GM12878 (cell line): Measurements from ENCODE around the gene POU6F2. TPM values are rescaled to one million over a fixed set of nuclear protein-coding genes. Genes with fewer than 3 reads are reported as not detected.

Experiments
- ATAC-seq: fragments of 200-7000 bp; cut with Tn5 transposase; 3 replicates; pipeline ENCODE4 v1.9.1; 2020; ENCODE audit warnings: mild to moderate bottlenecking, moderate library complexity
- BruUV-seq: library from RNA; stranded (reverse); fragments of 400-500 nt; replicated peaks from 2 replicates; lab custom pipeline; 2021; lab: Mats Ljungman, UMichigan
- CTCF ChIA-PET: fragments of 300-600 bp; sonication (Branson Sonifier 250); formaldehyde crosslinking; extraction: SDS; loops from one replicate; lab custom pipeline; 2021; ENCODE audit warnings: inconsistent platforms; lab: Yijun Ruan, JAX
- POLR2A ChIA-PET: fragments of 350-600 bp; formaldehyde crosslinking; extraction: SDS; loops from one replicate; lab custom pipeline; 2021; ENCODE audit warnings: inconsistent platforms; lab: Charles Lee
- RAD21 ChIA-PET: fragments of 300-600 bp; sonication (Branson Sonifier 250); formaldehyde crosslinking; loops from one replicate; lab custom pipeline; 2023; ENCODE audit warnings: antibody characterized with exemption; ENCODE audit not compliant: unreplicated experiment; lab: Charles Lee
- SMC1A ChIA-PET: fragments of 300-600 bp; sonication (Branson Sonifier 250); formaldehyde crosslinking; loops from one replicate; lab custom pipeline; 2023; ENCODE audit not compliant: unreplicated experiment, uncharacterized antibody; lab: Charles Lee
- DNase-seq: peaks from one replicate; pipeline ENCODE4 v3.0.0-alpha.2; 2011; ENCODE audit warnings: low read depth, low spot score
- FAIRE-seq: peaks from 3 replicates; lab custom pipeline; 2011; peaks lifted over from hg19 to GRCh38; lab: Jason Lieb, UNC
- H2AFZ ChIP-seq: 2 replicates; pipeline ENCODE4 v1.6.0; 2011; ENCODE audit warnings: low read depth, low read length, control low read depth; ENCODE audit not compliant: control insufficient read depth
- H3K27ac ChIP-seq: 2 replicates; pipeline ENCODE4 v1.5.1; 2011; ENCODE audit warnings: control low read depth; ENCODE audit not compliant: control insufficient read depth, insufficient read depth
- H3K27me3 ChIP-seq, 2 experiments: replicated peaks in 1 of 2; 2 replicates each; pipeline versions ENCODE4 v1.6.0 to v1.6.1; 2011; ENCODE audit warnings: low read length in 1 of 2; ENCODE audit not compliant: control insufficient read depth in 2 of 2, insufficient read depth in 2 of 2
- H3K36me3 ChIP-seq, 2 experiments: 2 replicates each; pipeline ENCODE4 v1.5.1; 2011; ENCODE audit warnings: low read length in 1 of 2; ENCODE audit not compliant: control insufficient read depth in 2 of 2, insufficient read depth in 2 of 2
- H3K4me1 ChIP-seq: 2 replicates; pipeline ENCODE4 v1.6.1; 2011; ENCODE audit warnings: mild to moderate bottlenecking, low read length, moderate library complexity, mixed read lengths; ENCODE audit not compliant: control insufficient read depth, insufficient read depth
- H3K4me2 ChIP-seq: 2 replicates; pipeline ENCODE4 v1.6.0; 2011; ENCODE audit warnings: control low read depth; ENCODE audit not compliant: control insufficient read depth, insufficient read depth
- H3K4me3 ChIP-seq: fragments of 200-600 bp; sonication (generic); 2 replicates; pipeline ENCODE4 v1.5.1; 2016
- H3K79me2 ChIP-seq: 2 replicates; pipeline ENCODE4 v1.6.0; 2011; ENCODE audit warnings: low read length; ENCODE audit not compliant: control insufficient read depth, insufficient read depth
- H3K9ac ChIP-seq: 2 replicates; pipeline ENCODE4 v1.8.0; 2011; ENCODE audit warnings: low read length, control low read depth, mixed read lengths; ENCODE audit not compliant: control insufficient read depth, insufficient read depth
- H3K9me3 ChIP-seq: replicated peaks from 3 replicates; pipeline ENCODE4 v1.5.1; 2011; ENCODE audit warnings: mild to moderate bottlenecking, low read length; ENCODE audit not compliant: control insufficient read depth, insufficient read depth
- H4K20me1 ChIP-seq: 2 replicates; pipeline ENCODE4 v1.6.0; 2011; ENCODE audit not compliant: control insufficient read depth, insufficient read depth
- SP1 ChIP-seq: IDR thresholded peaks from one replicate; pipeline ENCODE4 v1.6.1; 2011; ENCODE audit warnings: low read depth, low read length
- SPI1 ChIP-seq: IDR thresholded peaks from 2 replicates; pipeline ENCODE4 v1.6.1; 2011; ENCODE audit warnings: low read depth, mild to moderate bottlenecking, low read length, moderate library complexity, borderline replicate concordance; ENCODE audit not compliant: insufficient read depth
- ZNF384 ChIP-seq: IDR thresholded peaks from 2 replicates; pipeline ENCODE4 v1.6.1; 2012; ENCODE audit warnings: low read depth, mild to moderate bottlenecking, low read length, improper control_type of control experiment, borderline replicate concordance
- WGBS: methylation state at CpG from one replicate; pipeline ENCODE4 v1.1.6; 2016; ENCODE audit warnings: low lambda C conversion rate; ENCODE audit not compliant: insufficient replicate concordance, insufficient coverage; ENCODE audit errors: missing lambda C conversion rate; 5-methylcytosine and 5-hydroxymethylcytosine counted together
- in situ Hi-C: fragments of 300-500 bp; cut with MboI; formaldehyde crosslinking; loops from 9 replicates; pipeline ENCODE4 v1.14.3; 2018; ENCODE audit warnings: mixed read lengths
- intact Hi-C: fragments of 100-400 bp; cut with micrococcal nuclease; formaldehyde crosslinking; loops from one replicate; pipeline ENCODE4 v1.14.2; 2022; ENCODE audit not compliant: unreplicated experiment
- polyA plus RNA-seq, 11 experiments: library from polyadenylated mRNA; depleted of rRNA in 4 of 11; unstranded in 6 of 11; stranded (reverse) in 5 of 11; fragments of >200 nt; fragmentation: Nextera tagmentation in 4 of 11; fragmentation: Illumina TruSeq in 1 of 11; extraction: Ambion mirVana in 4 of 11; extraction: Trizol in 1 of 11; gene quantifications; 1 replicate in 1 of 11; 2 replicates in 10 of 11; pipeline versions ENCODE4 v1.2.1 to v1.2.3, GENCODE V29; 2011 to 2016; ENCODE audit warnings: inconsistent platforms in 2 of 11, missing spikeins in 2 of 11, low read depth in 1 of 11
- total RNA-seq, 4 experiments: library from RNA; depleted of rRNA in 3 of 4; stranded (reverse); fragments of >200 nt in 3 of 4; fragmentation: Illumina TruSeq in 1 of 4; extraction: Trizol in 1 of 4; gene quantifications; 2 replicates each; pipeline versions ENCODE4 v1.2.1 to v1.2.3, GENCODE V29; 2013 to 2021

POU6F2 gene
- total and polyA plus RNA-seq, 10 of the 15 experiments (the other 5 are each of a cell fraction or from before 2014, with no cell fraction given), result 0.10 TPM; not detected in 9

GRCh38 chr7:39069896-39070881, 92.5 kb downstream of the POU6F2 start:
- Histone ChIP-seq H3K4me3 (no peak overlapping the region), H3K27ac (no peak overlapping the region), H3K9me3 (no peaks in the 10 kb centered on the region), H3K27me3 (no peaks in the 10 kb centered on the region), H3K4me2 (no peak overlapping the region), H3K79me2 (no peaks in the 10 kb centered on the region), H3K36me3 (no peaks in the 10 kb centered on the region), H3K4me1 (no peaks in the 10 kb centered on the region), H2AFZ (no peak overlapping the region), H3K9ac (no peak overlapping the region), H4K20me1 (no peaks in the 10 kb centered on the region)
- ChIA-PET RAD21 (no interaction called here), CTCF (no interaction called here), POLR2A (interaction anchor here (0.9 kb wide), 1 partner anchor 19 kb away, joined by 3 read pairs; no protein-coding TSS in a partner anchor), SMC1A (interaction anchor here (1.1 to 1.4 kb wide), 3 partner anchors 12 to 21 kb away, joined by 3 to 4 read pairs (median 4); no protein-coding TSS in a partner anchor)
- FAIRE-seq (no peak), ATAC-seq (peak; percentile 81), DNase-seq (no peak)
- in situ Hi-C loops, result no loop called here
- BruUV-seq, result no TSS peak
- 26% methylated on average over 11 of the region's 11 CpGs for WGBS
- intact Hi-C loops, result loop anchor here (10.0 kb wide), 1 partner anchor 275 kb away; no protein-coding TSS in a partner anchor
- TF ChIP-seq SP1, result no peak
- TF ChIP-seq SPI1, result peak; percentile 90

DNA sequence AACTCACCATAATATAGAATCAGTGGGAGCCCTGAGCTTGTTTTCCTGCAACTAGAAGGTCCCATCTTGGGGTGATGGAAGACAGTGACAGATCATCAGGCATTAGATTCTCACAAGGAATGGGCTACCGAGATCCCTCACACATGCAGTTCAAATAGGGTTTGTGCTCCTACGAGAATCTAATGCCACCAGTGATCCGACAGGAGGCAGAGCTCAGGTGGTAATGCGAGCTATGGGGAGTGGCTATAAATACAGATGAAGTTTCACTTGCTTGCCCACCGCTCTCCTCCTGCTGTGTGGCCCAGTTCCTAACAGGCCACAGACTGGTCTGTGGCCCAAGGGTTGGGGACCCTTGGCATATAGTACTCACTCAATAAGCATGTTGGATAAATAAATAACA, 93.4 kb downstream of the POU6F2 start:
- ChIA-PET RAD21 (no interaction called here), POLR2A (no interaction called here), SMC1A (no interaction called here), CTCF (no interaction called here)
- Histone ChIP-seq H2AFZ (no peak overlapping the region), H4K20me1 (no peaks in the 10 kb centered on the region), H3K36me3 (no peaks in the 10 kb centered on the region), H3K27ac (no peak overlapping the region), H3K27me3 (no peaks in the 10 kb centered on the region), H3K4me3 (no peak overlapping the region), H3K4me2 (no peak overlapping the region), H3K9me3 (no peaks in the 10 kb centered on the region), H3K9ac (no peak overlapping the region), H3K79me2 (no peaks in the 10 kb centered on the region), H3K4me1 (no peaks in the 10 kb centered on the region)
- in situ Hi-C loops, result no loop called here
- no peak for TF ChIP-seq ZNF384
- no peak for FAIRE-seq
- intact Hi-C loops, result loop anchor here (10.0 kb wide), 1 partner anchor 276 kb away; no protein-coding TSS in a partner anchor
- ATAC-seq, result no peak
- no peak for DNase-seq
- BruUV-seq, result no TSS peak
- WGBS, result 43% methylated on average over 5 of the region's 5 CpGs
